ENCODE measurements around the gene MALAT1.

The MALAT1 gene

DNA sequence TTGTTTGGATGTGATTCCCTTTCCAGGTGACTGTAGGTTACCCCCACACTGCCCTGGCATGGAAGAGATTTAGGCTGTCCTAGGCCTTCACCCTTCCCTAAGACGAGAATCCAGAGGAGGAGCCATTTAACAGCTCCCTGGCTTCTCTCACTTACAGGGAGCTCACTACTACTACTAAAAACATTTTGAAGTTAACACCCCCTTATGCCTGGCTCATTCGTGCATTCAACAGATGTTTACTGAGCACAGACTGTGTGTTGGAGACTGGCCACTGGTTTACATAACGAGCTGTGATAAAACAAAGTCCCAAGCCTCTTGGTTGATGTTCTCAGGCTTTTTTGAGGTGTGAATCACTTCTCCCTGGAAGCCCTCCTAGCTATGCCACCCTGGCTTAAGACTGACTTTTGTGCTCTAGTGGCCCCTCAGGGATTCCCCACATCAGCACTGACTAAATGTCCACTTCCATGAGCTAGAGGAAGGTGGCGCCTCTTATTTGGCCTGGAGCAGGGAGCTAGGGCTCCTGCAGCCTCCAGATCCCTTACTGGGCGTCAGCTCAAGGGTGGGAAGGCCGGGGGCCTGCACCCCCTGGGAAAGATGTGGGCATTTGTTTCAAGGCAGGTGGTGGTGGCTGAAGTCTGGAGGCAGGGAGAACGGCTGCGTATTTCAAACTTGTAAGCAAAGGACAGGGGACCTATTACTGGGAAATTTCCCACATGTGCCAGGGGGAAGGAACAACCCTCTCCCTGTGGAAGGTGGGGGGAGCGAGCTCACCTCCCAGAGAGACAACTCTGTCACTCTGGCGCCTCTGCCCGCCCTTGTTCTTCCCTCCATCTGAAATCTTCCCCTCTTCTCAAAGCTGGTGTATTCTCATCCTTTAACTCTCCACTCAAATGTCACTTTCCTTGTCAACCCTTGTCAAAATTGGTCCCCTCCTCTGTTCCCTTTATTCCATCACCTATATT is 19.4 kb upstream of the MALAT1 start:
- no peak for DNase-seq

DNA sequence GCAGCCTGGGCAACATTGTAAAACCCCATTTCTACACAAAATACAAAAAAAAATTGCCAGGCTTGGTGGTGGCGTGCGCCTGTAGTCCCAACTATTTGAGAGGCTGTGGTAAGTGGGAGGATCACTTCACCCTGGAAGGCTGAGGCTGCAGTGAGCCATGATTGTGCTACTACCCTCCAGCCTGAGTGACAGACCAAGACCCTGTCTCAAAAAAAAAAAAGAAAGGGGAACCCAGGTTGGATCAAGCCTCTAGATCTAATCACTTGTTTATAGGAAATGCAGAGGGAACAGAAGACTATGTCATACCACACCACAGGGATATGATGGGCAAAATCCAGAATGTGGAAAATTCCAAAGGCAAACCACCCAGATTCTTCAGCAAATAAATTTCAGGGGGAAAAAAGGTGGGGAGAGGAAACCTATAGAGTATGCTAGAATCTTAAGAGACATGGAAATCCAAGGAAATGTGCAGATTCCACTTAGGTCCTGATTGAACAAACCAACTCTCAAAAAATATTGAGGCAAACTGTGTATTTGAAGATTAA is 16.5 kb upstream of the MALAT1 start:
- DNase-seq = no peak

DNA sequence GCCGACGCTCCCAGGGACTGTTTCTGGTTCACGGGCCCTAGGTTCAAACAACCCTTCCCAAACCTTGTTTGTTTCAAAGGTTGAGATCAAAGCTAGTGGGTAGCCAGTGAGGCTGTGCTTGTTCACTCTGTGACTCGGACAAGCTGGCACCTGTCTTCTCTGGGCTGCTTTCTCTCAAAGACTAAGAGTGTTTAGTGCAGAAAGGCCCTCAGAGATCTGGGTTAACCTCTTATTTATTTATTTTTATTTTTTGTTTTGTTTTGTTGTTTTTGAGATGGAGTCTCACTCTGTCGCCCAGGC is 13.0 kb upstream of the MALAT1 start:
- DNase-seq = no peak

DNA sequence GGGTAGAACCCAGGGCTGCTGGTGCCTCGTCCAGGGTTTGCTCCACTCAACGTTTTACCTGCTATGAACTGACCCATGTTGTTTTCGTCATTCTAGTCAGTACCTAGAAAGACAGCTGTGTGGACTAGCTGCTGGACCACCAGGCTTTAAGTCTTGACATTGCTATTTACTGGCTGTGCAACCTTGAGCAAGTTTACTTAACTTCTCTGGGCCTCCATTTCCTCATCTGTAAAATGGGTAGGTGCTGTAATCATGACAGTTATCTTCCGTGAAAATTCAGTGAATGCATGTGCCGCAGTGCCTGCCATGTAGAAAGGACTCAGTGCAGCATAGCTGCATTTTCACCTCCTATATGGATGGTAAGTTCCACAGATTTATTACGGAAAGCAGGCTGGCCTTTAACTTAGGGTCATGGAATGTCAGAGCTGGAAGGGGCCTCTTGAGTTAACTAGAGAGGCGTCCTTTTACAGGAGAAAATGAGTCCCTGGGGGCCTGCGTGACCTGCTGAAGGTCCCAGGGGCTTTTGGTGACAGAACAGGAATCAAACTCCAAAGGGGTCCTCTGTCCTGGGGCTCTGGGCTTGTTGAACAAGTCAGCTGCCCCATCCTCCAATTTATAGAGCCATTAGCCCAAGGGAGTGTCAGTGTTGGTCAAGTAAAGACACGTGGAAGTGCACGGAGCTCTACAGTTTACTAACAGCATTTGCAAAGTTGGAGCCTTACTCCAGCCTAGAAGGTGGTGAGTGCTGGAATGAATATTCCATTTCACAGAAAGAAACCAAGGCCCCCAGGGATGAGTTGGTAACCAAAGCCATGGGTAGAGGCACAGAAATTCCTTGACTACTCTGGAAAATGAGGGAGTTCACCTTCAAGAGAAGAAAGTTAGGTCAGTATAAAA is 12.0 kb upstream of the MALAT1 start:
- DNase-seq = no peak

DNA sequence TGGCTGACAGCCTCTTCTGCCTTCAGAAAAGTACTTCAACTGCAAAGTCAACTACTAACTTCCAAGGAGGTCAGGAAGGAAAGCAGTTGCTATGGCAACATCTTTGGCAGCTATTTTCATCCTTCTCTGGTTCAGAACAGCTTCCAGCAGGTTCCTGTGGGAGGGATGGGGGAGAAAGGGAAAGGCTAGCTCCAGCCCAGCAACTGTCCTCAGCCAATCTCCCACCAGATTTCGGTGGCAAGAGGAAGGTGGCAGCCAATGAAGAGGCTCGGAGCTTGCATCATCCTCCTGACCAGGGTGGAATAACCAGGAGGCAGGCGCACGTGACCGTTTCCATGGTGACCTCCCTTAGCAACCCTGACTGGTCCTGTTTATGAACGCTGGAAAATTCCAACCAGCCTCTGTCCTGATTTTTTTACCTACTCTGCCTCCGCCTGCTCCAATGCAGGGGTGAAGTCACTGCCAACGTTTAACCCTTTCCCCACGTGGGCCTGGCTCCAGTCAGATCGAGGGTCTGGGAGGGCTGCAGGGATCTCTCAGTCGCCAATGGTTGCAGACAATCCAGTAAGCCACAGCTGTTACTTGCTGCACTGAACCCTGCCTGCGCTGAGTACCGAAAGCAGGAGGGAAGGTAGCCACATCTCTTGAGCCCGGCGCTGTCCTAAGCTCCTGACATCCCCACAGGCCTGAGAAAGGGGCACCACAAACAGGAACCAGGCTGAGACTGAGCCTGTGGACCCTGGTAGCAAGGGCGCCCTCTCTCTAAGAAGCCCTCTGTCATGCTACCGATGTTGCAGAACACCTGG is 11.2 kb upstream of the MALAT1 start:
- DNase-seq = peak; percentile 49 to 81

DNA sequence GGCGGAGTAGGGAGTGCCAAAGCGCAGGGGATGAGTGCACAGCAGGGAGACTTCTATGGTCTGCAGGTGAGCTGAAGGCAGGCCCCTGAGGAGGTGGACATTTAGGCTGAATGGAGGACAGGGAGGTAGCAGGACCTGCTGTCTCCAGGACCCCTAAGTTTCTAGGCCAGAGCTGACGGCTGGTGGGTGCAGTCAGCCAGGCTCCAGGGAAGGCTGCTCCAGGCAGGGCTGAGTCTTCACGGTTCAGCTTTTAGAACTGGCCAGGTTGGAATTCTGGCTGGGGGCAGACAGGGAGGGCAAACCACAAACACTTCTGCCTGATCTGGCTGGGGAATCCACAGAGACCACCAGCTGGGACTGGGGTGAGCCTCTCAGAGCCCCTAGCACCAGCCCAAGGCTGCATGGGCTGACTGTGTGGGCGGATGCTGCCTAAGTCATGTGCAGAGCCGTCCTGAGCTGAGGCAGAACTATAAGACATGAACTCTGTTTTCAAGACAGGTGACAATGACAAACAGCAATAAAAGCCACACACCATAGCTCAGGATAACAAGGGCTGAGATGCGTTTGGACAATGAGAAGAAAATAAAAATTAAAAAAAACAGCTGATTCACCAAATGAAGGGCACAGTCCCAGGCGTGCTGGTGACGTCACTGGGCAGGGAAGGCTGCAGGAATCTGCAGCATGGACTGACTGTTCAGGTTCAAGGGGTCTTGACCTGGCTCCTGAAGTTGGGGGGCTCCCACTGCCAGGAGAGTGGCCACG is 10.4 kb upstream of the MALAT1 start:
- DNase-seq = no peak

DNA sequence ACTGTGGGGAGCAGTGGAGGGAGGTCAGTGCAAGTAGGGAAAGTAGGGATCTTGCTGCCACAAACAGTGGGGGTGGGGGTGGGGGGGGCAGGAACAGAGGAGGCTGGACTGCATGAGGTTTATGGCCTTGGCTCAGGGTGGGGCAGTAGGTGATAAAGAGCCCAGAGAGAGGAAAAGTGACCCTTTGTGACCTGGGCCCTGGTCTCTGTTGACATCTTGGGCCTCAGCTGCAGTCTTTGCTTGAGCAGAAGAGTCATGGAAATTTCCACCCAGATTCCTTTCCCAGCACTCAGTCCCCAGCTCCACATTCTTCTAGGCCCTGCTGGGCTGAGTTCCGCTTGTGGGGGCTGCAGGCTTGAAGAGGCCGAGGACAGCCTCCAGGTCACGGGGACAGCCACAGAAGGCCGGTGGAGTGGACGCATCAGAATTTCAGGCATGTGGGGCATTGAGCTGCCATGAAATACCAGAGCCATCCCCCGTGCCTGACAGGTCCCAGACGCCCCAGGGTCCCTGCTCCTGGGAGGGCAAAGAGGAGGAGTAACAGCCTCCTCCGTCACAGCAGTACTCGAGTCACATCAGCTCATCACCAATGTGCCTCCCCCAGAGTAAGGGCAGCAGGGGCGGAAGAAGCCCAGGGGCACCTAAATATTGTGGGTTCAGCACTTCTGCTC is 9.7 kb upstream of the MALAT1 start:
- DNase-seq = no peak

DNA sequence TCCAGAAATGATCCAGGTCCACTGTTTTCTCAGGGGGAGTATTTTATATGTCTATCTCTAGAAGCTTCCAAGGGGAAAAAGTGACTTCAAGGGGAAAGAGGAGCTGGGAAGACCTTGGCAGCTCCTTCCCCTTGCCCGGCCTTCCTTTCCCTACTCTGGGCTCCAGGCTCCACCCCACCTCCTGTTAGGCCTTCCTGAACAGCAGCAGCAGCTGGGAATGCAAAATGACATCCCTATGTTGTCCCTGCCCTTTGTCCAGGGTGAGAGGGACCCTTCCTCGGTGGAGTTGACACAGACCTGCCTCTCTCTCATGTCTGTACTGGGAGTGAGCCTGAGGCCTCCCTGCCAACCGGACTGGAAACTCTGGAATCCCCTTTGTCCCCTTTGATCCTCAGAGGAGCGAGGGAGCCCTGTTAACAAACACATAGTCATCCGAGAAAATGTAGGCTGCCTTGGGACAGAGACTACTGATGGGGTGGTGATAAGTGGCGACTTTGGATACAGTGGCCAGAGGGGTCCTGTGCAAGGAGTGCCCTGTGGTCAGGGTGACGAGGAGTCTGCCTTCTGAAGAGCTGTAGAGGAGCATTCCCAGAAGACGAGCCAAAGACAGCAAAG is 9.0 kb upstream of the MALAT1 start:
- no peak for DNase-seq

DNA sequence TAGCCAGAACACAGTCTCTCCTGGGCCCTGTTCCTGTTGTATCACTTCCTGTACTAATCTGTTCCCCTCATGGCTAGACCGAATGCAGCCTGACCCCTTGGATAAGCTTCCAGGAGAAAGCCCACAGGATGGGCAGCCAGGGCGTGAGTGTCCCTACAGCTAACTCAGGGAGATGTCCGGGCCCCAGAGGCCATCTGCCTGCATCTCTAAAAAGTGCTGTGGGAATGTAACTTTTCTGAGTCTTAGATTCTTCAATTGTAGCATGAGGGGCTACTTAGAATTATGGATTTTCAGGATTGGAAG is 7.7 kb upstream of the MALAT1 start:
- no peak for DNase-seq

DNA sequence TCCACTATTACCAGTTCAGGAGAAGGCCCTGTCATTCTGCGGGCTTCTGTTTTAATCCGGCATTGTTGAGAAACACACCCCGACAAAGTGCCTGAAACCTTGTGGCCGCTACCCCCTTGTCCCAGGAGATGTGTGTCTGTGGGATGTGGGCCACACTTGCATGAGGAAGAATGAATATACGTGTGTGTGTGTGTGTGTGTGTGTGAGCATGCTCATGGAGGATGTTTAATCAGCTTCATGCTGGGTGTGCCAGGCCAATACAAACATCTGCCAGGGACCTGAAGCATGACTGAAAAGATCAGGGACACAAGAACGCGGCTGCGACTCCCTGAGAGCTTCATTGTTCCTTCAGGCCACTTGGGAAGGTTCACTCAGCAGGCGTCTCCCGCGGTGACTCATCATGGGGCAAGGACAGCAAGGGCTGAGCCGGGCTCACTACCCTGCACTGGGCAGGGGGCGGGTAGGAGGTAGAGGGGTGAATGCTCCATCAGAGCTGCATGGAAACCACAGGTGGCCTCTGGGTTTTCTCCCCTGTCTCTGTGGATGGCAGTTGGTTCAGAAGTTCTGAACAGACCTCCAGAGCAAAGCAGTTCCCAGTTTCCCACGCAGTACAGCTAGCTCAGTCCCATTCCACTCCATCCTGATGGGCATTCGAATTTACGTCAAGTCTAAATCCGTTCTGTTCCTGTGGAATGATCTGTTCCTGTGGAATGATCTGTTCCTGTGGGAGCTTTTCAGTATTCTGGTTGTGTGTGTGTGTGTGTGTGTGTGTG is 7.0 kb upstream of the MALAT1 start:
- DNase-seq = peak in 1 of 2 donors; percentile 59

DNA sequence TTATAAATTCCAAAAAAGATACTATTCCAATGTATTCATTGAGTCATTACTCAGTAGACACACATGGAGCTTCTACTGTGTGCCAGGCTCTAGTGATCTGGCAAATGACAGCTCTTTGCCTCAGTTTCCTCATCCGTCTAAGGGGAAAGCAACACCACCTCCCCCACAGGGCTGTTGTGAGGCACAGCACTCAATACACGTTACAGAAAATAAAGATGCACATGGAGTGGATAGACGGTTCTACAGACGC is 6.5 kb upstream of the MALAT1 start:
- no peak for DNase-seq

DNA sequence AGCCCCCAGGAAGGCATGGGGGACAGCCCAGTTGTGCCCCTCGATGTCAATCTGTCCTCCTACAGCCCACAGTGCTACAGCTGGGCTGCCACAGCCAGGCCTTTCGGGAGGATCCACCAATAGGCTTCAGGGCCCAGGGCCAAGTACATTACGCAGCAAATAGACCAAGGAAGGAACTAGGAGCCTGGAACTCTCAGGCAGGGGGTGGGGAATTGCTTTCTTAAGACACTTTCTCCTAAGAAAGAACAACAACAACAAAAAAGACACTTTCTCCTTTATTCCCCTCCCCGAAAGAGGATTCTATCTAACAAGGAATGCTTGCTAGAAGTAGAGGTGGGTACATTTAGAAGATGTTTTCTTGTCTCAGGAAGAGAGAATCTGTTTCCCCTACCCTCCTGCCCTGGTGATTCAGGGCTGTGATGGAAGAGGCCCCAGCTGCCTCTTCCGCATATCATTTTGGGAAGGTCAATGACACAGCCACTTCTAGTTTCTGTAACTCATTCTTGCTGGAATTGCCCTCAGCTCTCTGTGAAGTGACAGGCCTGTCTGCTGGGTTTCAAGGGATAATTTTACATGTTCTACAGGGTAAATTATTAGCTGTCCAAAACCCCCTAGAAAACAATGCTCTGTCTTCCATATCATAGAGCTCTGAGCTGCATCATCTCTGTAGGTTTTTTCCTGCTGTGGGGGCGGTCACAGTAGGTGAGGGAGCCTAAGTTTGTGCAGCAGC is 6.0 kb upstream of the MALAT1 start:
- peak in 1 of 2 donors; percentile 59 for DNase-seq

DNA sequence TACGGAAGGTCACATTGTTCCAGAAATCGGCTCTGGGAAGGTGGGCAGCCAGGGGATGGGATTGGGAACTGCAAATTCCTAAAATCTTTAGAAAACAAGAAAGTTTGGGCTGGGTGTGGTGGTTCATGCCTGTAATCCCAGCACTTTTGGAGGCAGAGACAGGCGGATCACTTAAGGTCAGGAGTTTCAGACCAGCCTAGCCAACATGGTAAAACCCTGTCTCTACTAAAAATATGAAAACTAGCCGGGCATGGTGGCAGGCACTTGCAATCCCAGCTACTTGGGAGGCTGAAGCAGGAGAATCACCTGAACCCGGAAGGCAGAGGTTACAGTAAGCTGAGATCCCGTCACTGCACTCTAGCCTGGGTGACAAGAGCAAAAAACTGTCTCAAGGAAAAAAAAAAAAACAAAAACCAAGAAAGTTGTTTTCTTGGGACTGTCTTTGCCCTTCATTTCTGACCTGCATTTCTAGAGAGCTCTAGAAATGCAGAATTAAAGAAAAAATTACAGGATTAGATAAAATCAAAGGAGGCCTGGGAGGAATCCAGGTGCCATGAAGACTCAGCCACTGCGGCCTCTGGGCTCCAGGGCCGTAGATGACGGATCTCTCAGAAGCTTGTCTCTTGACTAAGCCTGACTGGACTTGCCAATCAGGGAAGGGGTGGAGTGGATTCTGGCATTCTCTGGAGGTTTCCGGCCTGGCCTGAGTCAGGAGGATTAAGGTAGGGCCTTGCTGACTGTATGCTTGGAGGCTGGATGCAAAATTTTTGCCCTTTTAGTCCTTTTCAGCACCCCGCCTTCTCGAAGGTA is 5.3 kb upstream of the MALAT1 start:
- DNase-seq = no peak

DNA sequence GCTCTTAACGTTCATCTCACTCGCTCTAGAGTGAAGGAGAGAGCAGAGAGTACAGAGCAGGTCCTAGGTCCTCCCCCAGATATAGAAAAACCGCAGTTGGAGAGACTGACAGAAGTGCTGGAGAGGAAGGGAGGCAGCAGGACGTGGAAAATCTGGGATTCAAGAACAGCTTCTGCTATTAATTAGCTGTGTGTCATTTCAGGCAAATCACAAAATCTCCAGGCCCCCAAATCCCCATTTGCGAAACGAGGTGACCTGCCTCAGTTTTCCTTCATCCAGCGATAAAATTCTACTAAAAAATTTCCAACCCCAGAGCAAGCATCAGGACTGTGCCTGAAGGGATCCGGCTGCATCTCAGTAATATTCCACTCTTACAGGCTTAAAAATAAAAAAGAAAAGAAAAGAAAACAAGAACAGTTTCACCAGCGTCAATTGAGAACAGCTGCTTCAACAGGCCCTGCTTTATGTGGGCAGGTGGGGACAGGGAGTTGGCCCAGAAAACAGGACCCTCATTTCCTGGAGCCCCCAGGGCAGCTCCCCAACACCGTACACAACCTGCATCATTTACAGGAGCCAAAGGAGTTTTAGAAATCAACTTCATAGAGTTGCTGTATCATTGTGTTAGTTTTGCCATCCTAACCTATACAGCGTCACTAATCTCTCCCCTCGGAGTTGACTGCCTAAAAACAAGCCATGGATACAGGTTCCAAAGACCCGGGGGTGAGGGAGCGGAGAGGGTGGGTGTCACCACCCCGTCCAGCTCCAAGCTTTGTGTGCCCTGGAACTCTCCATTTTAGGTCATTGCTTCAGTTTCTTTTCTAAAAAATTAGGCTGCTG is 2.3 kb upstream of the MALAT1 start:
- DNase-seq = no peak

DNA sequence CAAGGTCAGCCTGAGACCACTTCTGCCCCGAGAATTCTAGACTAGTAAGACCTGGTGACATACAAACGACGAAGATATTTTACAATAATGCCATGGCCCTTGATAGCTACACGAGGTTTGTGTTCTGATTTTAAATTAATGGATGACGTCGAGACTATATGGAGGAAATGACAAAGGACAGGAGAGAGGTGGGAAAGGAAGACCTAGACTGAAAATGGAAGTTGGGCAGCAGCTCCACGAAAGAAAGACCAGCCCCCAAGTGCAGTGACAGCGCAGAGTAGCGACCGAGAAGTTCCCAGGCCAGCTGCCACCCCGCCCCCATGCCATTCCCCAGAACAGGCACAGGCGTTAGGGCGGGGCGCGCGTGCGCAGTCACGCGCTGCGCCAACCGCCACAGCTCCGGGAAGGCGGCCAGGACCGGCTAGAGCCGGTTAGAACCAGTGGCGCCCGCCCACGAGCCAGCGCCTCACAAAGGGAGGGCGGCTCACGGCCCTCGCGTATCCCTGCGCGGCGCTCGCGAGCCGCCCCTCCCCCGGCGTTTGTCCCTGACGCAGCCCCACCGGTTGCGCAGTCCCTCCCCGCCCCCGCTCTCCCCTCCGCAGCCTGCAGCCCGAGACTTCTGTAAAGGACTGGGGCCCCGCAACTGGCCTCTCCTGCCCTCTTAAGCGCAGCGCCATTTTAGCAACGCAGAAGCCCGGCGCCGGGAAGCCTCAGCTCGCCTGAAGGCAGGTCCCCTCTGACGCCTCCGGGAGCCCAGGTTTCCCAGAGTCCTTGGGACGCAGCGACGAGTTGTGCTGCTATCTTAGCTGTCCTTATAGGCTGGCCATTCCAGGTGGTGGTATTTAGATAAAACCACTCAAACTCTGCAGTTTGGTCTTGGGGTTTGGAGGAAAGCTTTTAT is 1.5 kb upstream of the MALAT1 start:
- DNase-seq = peak; percentile 98 to 99

DNA sequence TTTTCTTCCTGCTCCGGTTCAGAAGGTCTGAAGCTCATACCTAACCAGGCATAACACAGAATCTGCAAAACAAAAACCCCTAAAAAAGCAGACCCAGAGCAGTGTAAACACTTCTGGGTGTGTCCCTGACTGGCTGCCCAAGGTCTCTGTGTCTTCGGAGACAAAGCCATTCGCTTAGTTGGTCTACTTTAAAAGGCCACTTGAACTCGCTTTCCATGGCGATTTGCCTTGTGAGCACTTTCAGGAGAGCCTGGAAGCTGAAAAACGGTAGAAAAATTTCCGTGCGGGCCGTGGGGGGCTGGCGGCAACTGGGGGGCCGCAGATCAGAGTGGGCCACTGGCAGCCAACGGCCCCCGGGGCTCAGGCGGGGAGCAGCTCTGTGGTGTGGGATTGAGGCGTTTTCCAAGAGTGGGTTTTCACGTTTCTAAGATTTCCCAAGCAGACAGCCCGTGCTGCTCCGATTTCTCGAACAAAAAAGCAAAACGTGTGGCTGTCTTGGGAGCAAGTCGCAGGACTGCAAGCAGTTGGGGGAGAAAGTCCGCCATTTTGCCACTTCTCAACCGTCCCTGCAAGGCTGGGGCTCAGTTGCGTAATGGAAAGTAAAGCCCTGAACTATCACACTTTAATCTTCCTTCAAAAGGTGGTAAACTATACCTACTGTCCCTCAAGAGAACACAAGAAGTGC is 661 bp upstream of the MALAT1 start:
- DNase-seq = peak; percentile 70 to 79

DNA sequence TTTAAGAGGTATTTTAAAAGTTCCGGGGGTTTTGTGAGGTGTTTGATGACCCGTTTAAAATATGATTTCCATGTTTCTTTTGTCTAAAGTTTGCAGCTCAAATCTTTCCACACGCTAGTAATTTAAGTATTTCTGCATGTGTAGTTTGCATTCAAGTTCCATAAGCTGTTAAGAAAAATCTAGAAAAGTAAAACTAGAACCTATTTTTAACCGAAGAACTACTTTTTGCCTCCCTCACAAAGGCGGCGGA is 193 bp upstream of the MALAT1 start:
- no peak for DNase-seq
